Gastrocnemius medialis (tissue), 4 donors: ENCODE results near the gene PGAP2. TPM values are rescaled to one million over a fixed set of nuclear protein-coding genes. Genes with fewer than 3 reads are reported as not detected.
A peak's percentile ranks its signal among the peaks of the same experiment; 100 is the strongest.

ENCODE experiments used
- ATAC-seq, 2 donors: fragments of 150-250 bp; one replicate each; pipeline ENCODE4 v1.9.1; 2016
- DNase-seq, 2 donors: peaks; one replicate each; pipeline ENCODE4 v3.0.0-alpha.2; 2019
- H3K27ac ChIP-seq, 4 donors: fragments of 200-600 bp; sonication (generic); 1 replicate in 1 of 4; 2 replicates in 3 of 4; pipeline ENCODE4 v1.5.1; 2016 to 2018; ENCODE audit warnings: mild to moderate bottlenecking in 2 of 4, moderate library complexity in 1 of 4
- H3K27me3 ChIP-seq, 3 donors: fragments of 200-600 bp; sonication (generic) in 2 of 3; 1 replicate in 1 of 3; 2 replicates in 2 of 3; pipeline versions ENCODE4 v1.5.1 to v1.6.0; 2016 to 2019; ENCODE audit warnings: mild to moderate bottlenecking in 1 of 3, moderate library complexity in 1 of 3
- H3K36me3 ChIP-seq, 2 donors: fragments of 200-600 bp; sonication (generic) in 1 of 2; one replicate each; pipeline ENCODE4 v1.5.1; 2017 to 2018
- H3K4me1 ChIP-seq, 2 donors: fragments of 200-600 bp; sonication (generic) in 1 of 2; one replicate each; pipeline ENCODE4 v1.5.1; 2016 to 2017; ENCODE audit warnings: mild to moderate bottlenecking in 2 of 2
- H3K4me3 ChIP-seq, 4 donors: fragments of 200-600 bp; sonication (generic) in 3 of 4; 1 replicate in 1 of 4; 2 replicates in 3 of 4; pipeline ENCODE4 v1.5.1; 2016 to 2019; ENCODE audit warnings: mild to moderate bottlenecking in 2 of 4
- H3K9me3 ChIP-seq, 3 donors: fragments of 200-600 bp; sonication (generic) in 2 of 3; 1 replicate in 1 of 3; 2 replicates in 2 of 3; pipeline ENCODE4 v1.5.1; 2016 to 2019
- CTCF ChIP-seq, 5 experiments: fragments of 450-650 bp in 3 of 5; fragments of 200-600 bp in 2 of 5; sonication (generic) in 2 of 5; IDR thresholded peaks in 4 of 5; conservative IDR thresholded peaks in 1 of 5; 1 replicate in 4 of 5; 2 replicates in 1 of 5; pipeline ENCODE4 v1.5.1; 2016 to 2019; ENCODE audit warnings: antibody characterized with exemption in 5 of 5, mild to moderate bottlenecking in 3 of 5, moderate library complexity in 3 of 5
- POLR2A ChIP-seq, 2 donors: fragments of 450-650 bp; IDR thresholded peaks; one replicate each; pipeline ENCODE4 v1.6.1; 2017; ENCODE audit warnings: antibody characterized with exemption in 2 of 2, mild to moderate bottlenecking in 2 of 2, moderate library complexity in 2 of 2
- in situ Hi-C, 4 donors: fragments of 200-750 bp; cut with MboI; loops; one replicate each; pipeline versions ENCODE4 v1.15.0 to v1.8.0; 2017; ENCODE audit warnings: low sequenced_read_pairs in 4 of 4
- intact Hi-C: fragments of 100-400 bp; cut with DNase I; formaldehyde crosslinking; loops from one replicate; pipeline ENCODE4 v1.15.1; 2023; ENCODE audit warnings: low total_unique reads
- total RNA-seq, 4 donors: library from RNA; depleted of rRNA; stranded (reverse); fragments of >200 nt; gene quantifications; one replicate each; pipeline versions ENCODE4 v1.1.0 to v1.2.3, GENCODE V29; 2016

PGAP2 gene
- total RNA-seq, 4 donors from 2014 or later, result 4.6 to 8.0 (median 6.5) TPM

GRCh38 chr11:3775736-3776406, 32.5 kb upstream of the PGAP2 start:
- no peaks in the 10 kb centered on the region for H3K27me3 ChIP-seq
- no peaks in the 10 kb centered on the region for H3K9me3 ChIP-seq
- peak; percentile 38 to 84 for ATAC-seq
- in situ Hi-C loops, result no loop called here
- TF ChIP-seq POLR2A (IDR thresholded peaks at IDR 0.05) (no peak), CTCF (IDR thresholded peaks at IDR 0.05 in 4 of 5, conservative IDR thresholded peaks at IDR 0.05 in 1 of 5) (no peak)
- H3K4me3 ChIP-seq, result no peak overlapping the region
- H3K27ac ChIP-seq, result peak overlapping the region; percentile 56 to 72 (median 64)
- DNase-seq, result peak in 1 of 2 donors; percentile 24
- intact Hi-C loops, result no loop called here
- H3K4me1 ChIP-seq, result peaks cover 24 to 27% of the 10 kb centered on the region in 2 donors
- H3K36me3 ChIP-seq, result peaks cover 0 to 66% of the 10 kb centered on the region in 2 donors

- intact Hi-C loops, result no loop called here
- Histone ChIP-seq H3K27me3 (no peaks in the 10 kb centered on the region), H3K4me3 (no peak overlapping the region), H3K4me1 (peaks cover 22 to 24% of the 10 kb centered on the region in 2 donors), H3K27ac (peak overlapping the region; percentile 39 to 66 (median 44)), H3K9me3 (no peaks in the 10 kb centered on the region), H3K36me3 (peaks cover 0 to 28% of the 10 kb centered on the region in 2 donors)
- ATAC-seq (peak; percentile 43 to 58), DNase-seq (no peak)
- TF ChIP-seq CTCF (IDR thresholded peaks at IDR 0.05 in 4 of 5, conservative IDR thresholded peaks at IDR 0.05 in 1 of 5), result no peak
- TF ChIP-seq POLR2A (IDR thresholded peaks at IDR 0.05), result no peak
- in situ Hi-C loops, result no loop called here
These were observed 26.9 kb upstream of the PGAP2 start for GRCh38 chr11:3781423-3781822.

- H3K9me3 ChIP-seq, result no peaks in the 10 kb centered on the region
- DNase-seq (no peak), ATAC-seq (no peak)
- no peak overlapping the region for H3K4me3 ChIP-seq
- H3K4me1 ChIP-seq, result peaks cover 22 to 31% of the 10 kb centered on the region in 2 donors
- H3K27me3 ChIP-seq, result no peaks in the 10 kb centered on the region
- peaks cover 0 to 21% of the 10 kb centered on the region in 2 donors for H3K36me3 ChIP-seq
- intact Hi-C loops (no loop called here), in situ Hi-C loops (no loop called here)
- peak overlapping the region in 2 of 4 donors; percentile 42 to 66 for H3K27ac ChIP-seq
- TF ChIP-seq POLR2A (IDR thresholded peaks at IDR 0.05), result no peak
- no peak for TF ChIP-seq CTCF (IDR thresholded peaks at IDR 0.05 in 4 of 5, conservative IDR thresholded peaks at IDR 0.05 in 1 of 5)
These were observed 25.4 kb upstream of the PGAP2 start for GRCh38 chr11:3782963-3783362.

- in situ Hi-C loops, result no loop called here
- peaks cover 22 to 31% of the 10 kb centered on the region in 2 donors for H3K4me1 ChIP-seq
These were observed 24.7 kb upstream of the PGAP2 start for GRCh38 chr11:3783611-3784010.

More at GRCh38 chr11:3783611-3784010, 24.7 kb upstream of the PGAP2 start:
- intact Hi-C loops, result no loop called here
- Histone ChIP-seq H3K4me3 (no peak overlapping the region), H3K9me3 (no peaks in the 10 kb centered on the region), H3K27ac (no peak overlapping the region), H3K36me3 (peaks cover 0 to 15% of the 10 kb centered on the region in 2 donors), H3K27me3 (no peaks in the 10 kb centered on the region)
- ATAC-seq (no peak), DNase-seq (no peak)
- TF ChIP-seq CTCF (IDR thresholded peaks at IDR 0.05 in 4 of 5, conservative IDR thresholded peaks at IDR 0.05 in 1 of 5) (no peak), POLR2A (IDR thresholded peaks at IDR 0.05) (no peak)
